BLaER1 treated with 17β-estradiol and CSF1 and Interleukin-3, amounts not matched to agents 10 nM and 100 nM (cell line): Measurements from ENCODE around the gene TMTC2.

Experiments used
- H3K27ac ChIP-seq, 11 experiments: shearing (Covaris generic); formaldehyde crosslinking; 2 replicates each; pipeline ENCODE4 v1.8.1; 2022
- H3K27me3 ChIP-seq, 11 experiments: shearing (Covaris generic); formaldehyde crosslinking; 2 replicates each; pipeline ENCODE4 v1.8.1; 2022
- H3K36me3 ChIP-seq, 11 experiments: shearing (Covaris generic); formaldehyde crosslinking; 2 replicates each; pipeline ENCODE4 v1.8.1; 2022
- H3K4me1 ChIP-seq, 10 experiments: shearing (Covaris generic); formaldehyde crosslinking; 2 replicates each; pipeline ENCODE4 v1.8.1; 2022
- H3K4me2 ChIP-seq, 11 experiments: shearing (Covaris generic); formaldehyde crosslinking; 2 replicates each; pipeline ENCODE4 v1.8.1; 2022
- H3K4me3 ChIP-seq, 10 experiments: shearing (Covaris generic); formaldehyde crosslinking; 2 replicates each; pipeline ENCODE4 v1.8.1; 2022
- H3K9ac ChIP-seq, 11 experiments: shearing (Covaris generic); formaldehyde crosslinking; 2 replicates each; pipeline ENCODE4 v1.8.1; 2022
- H3K9me3 ChIP-seq, 11 experiments: shearing (Covaris generic); formaldehyde crosslinking; replicated peaks in 1 of 11; 2 replicates each; pipeline ENCODE4 v1.8.1; 2022
- H4K20me1 ChIP-seq, 11 experiments: shearing (Covaris generic); formaldehyde crosslinking; 2 replicates each; pipeline ENCODE4 v1.8.1; 2022
- Cebpa-rat ChIP-seq, 11 experiments: shearing (Covaris generic); IDR thresholded peaks; 2 replicates each; pipeline ENCODE4 v1.8.1; 2022

TMTC2 gene

GRCh38 chr12:82690006-82690405 lies 3.3 kb downstream of the TMTC2 start:
- no peak for TF ChIP-seq Cebpa-rat (IDR thresholded peaks at IDR 0.05)
- no peaks in the 10 kb centered on the region for H3K9me3 ChIP-seq
- peaks cover 0 to 18% (median 14%) of the 10 kb centered on the region in 11 experiments; a peak in 14 of 22 replicates for H3K27me3 ChIP-seq
- H3K4me3 ChIP-seq, result no peak overlapping the region
- no peak overlapping the region for H3K9ac ChIP-seq
- H3K4me1 ChIP-seq, result peaks cover 6 to 18% (median 10%) of the 10 kb centered on the region in 10 experiments; a peak in 17 of 20 replicates
- H3K36me3 ChIP-seq, result peaks cover 0 to 6% (median 0%) of the 10 kb centered on the region in 11 experiments; a peak in 1 of 22 replicates
- no peak overlapping the region for H3K27ac ChIP-seq
- 0 out of 22 replicates have a peak, but pooled peaks cover 0 to 6% (median 0%) of the 10 kb centered on the region in 11 experiments for H4K20me1 ChIP-seq
- H3K4me2 ChIP-seq, result no peak overlapping the region

DNA sequence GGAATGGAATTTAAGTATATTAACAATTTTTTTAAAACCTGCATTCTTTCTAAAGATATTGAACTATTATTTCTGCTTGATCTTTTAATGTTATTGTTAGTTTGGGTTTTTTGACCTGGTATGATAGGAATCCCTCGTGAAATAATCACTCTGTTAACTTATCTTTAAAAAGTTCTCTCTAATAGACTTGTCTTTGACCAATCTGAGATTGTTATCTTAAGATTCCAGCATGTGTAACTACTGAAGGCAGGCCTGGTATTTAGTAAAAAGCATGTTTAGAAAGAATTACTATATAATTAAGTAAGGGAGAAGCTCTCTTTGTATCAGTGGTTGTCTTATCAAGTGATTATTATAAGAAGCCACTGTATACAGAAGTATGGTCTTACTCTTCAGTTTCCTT lies 4.8 kb downstream of the TMTC2 start:
- H3K4me1 ChIP-seq, result peaks cover 0 to 14% (median 10%) of the 10 kb centered on the region in 10 experiments; a peak in 13 of 20 replicates
- peaks cover 0 to 18% (median 14%) of the 10 kb centered on the region in 11 experiments; a peak in 14 of 22 replicates for H3K27me3 ChIP-seq
- H3K9ac ChIP-seq, result no peak overlapping the region
- H3K36me3 ChIP-seq, result peaks cover 0 to 6% (median 0%) of the 10 kb centered on the region in 11 experiments; a peak in 1 of 22 replicates
- H3K27ac ChIP-seq, result no peak overlapping the region
- no peak overlapping the region for H3K4me2 ChIP-seq
- TF ChIP-seq Cebpa-rat (IDR thresholded peaks at IDR 0.05), result no peak
- 0 out of 22 replicates have a peak, but pooled peaks cover 0 to 6% (median 0%) of the 10 kb centered on the region in 11 experiments for H4K20me1 ChIP-seq
- no peak overlapping the region for H3K4me3 ChIP-seq
- no peaks in the 10 kb centered on the region for H3K9me3 ChIP-seq

- H3K27ac ChIP-seq, result no peak overlapping the region
- no peak for TF ChIP-seq Cebpa-rat (IDR thresholded peaks at IDR 0.05)
- no peak overlapping the region for H3K4me3 ChIP-seq
- H3K27me3 ChIP-seq, result no peaks in the 10 kb centered on the region
- H3K4me2 ChIP-seq, result no peak overlapping the region
- no peaks in the 10 kb centered on the region for H4K20me1 ChIP-seq
- H3K9me3 ChIP-seq, result no peaks in the 10 kb centered on the region
- H3K36me3 ChIP-seq, result peaks cover 0 to 6% (median 0%) of the 10 kb centered on the region in 11 experiments; a peak in 1 of 22 replicates
- H3K9ac ChIP-seq, result no peak overlapping the region
- H3K4me1 ChIP-seq, result no peaks in the 10 kb centered on the region
Observed at GRCh38 chr12:82694276-82694675, 7.6 kb downstream of the TMTC2 start.

DNA sequence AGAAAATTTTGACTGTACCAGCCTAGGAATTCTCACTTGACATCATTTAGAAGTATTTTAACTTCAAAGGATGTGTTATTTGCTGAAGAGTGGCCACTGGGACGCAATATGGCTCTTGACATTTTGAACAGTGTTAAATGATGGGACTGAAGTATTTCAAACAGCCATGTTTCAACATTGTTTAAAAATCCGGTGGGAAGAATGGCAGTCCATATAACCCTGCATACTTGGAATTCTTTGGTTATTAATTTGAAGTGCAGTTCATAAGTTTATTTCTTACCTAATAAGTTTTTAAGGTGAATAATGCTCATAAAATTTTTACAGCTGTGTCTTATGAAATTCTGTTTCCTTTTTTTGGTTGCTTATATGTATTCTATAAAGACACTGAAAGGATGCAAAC lies 8.3 kb downstream of the TMTC2 start:
- Histone ChIP-seq H3K4me2 (no peak overlapping the region), H3K4me3 (no peak overlapping the region), H3K9ac (no peak overlapping the region), H3K27me3 (no peaks in the 10 kb centered on the region), H3K36me3 (peaks cover 0 to 6% (median 0%) of the 10 kb centered on the region in 11 experiments; a peak in 1 of 22 replicates), H3K27ac (no peak overlapping the region), H4K20me1 (no peaks in the 10 kb centered on the region), H3K4me1 (no peaks in the 10 kb centered on the region), H3K9me3 (no peaks in the 10 kb centered on the region)
- no peak for TF ChIP-seq Cebpa-rat (IDR thresholded peaks at IDR 0.05)

DNA sequence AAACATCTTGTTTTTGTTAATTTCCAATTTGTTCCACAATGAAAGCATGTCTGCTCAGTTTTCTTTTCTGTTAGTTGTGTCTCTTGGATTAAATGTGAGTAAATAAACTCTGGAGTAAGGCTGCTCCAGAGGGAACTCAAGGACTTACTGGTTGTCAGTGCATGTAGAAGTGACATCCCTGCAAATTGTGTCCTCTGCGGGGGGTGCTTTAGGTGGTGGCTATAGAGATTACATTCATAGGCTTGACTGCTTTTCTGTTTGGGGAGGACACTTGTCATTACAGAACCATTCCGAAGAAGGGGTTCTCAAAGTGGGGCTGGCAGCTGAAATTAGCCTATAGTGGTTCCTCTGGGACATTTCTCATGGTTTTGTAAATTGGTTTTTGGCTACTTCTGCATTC lies 8.8 kb downstream of the TMTC2 start:
- Histone ChIP-seq H4K20me1 (no peaks in the 10 kb centered on the region), H3K4me3 (no peak overlapping the region)
- TF ChIP-seq Cebpa-rat (IDR thresholded peaks at IDR 0.05), result no peak

GRCh38 chr12:82696543-82696942 lies 9.8 kb downstream of the TMTC2 start:
- H3K27me3 ChIP-seq, result no peaks in the 10 kb centered on the region
- peaks cover 0 to 6% (median 0%) of the 10 kb centered on the region in 11 experiments; a peak in 1 of 22 replicates for H3K36me3 ChIP-seq
- no peak overlapping the region for H3K4me2 ChIP-seq
- no peaks in the 10 kb centered on the region for H3K9me3 ChIP-seq
- H3K4me3 ChIP-seq, result no peak overlapping the region
- H3K4me1 ChIP-seq, result no peaks in the 10 kb centered on the region
- H3K27ac ChIP-seq, result no peak overlapping the region
- TF ChIP-seq Cebpa-rat (IDR thresholded peaks at IDR 0.05), result no peak
- H4K20me1 ChIP-seq, result no peaks in the 10 kb centered on the region
- no peak overlapping the region for H3K9ac ChIP-seq

More for the DNA sequence above, 8.8 kb downstream of the TMTC2 start:
- Histone ChIP-seq H3K27ac (no peak overlapping the region), H3K9ac (no peak overlapping the region), H3K9me3 (no peaks in the 10 kb centered on the region), H3K4me2 (no peak overlapping the region), H3K27me3 (no peaks in the 10 kb centered on the region), H3K4me1 (no peaks in the 10 kb centered on the region), H3K36me3 (peaks cover 0 to 6% (median 0%) of the 10 kb centered on the region in 11 experiments; a peak in 1 of 22 replicates)

DNA sequence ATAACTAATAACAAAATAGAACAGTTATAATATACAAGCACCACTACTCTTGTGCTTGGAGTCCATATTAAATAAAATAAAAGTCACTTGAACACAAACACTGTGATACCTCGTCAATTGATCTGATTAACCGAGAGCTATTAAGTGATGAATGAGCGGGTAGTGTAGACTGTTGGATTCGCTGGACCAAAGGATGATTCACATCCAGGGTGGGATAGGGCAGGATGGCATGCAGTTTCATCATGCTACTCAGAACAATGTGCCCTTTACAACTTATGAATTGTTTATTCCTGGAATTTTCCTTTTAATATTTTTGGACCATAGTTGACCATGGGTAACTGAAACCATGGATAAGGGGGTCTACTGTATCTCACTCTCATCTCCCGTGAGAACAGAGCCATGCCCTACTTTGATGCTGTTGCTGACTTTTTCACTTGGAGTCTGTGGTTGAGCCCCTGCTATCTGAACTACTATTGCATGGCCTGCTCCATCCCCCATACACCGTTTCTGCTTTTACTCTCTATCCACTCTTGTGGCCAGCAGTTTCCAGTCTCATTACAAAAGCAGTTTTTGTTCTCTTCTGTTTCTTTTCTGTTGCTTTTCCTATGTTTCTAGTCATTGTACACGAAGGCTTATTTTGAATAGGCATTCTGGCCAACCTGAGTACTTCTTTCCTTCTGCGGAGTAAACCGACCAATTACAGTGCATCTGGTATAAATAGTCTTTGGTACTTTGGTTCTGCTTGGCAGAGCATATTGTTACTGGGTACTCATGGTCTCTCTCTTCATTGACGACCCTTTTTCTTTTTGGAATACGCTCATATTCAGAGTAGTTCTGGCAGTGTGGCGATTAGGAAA lies 12.2 kb downstream of the TMTC2 start:
- Histone ChIP-seq H3K27me3 (no peaks in the 10 kb centered on the region), H3K27ac (no peak overlapping the region), H3K4me3 (no peak overlapping the region), H3K4me2 (no peak overlapping the region), H3K9ac (no peak overlapping the region), H3K9me3 (no peaks in the 10 kb centered on the region), H3K4me1 (no peaks in the 10 kb centered on the region), H4K20me1 (no peaks in the 10 kb centered on the region), H3K36me3 (no peaks in the 10 kb centered on the region)
- TF ChIP-seq Cebpa-rat (IDR thresholded peaks at IDR 0.05), result no peak

DNA sequence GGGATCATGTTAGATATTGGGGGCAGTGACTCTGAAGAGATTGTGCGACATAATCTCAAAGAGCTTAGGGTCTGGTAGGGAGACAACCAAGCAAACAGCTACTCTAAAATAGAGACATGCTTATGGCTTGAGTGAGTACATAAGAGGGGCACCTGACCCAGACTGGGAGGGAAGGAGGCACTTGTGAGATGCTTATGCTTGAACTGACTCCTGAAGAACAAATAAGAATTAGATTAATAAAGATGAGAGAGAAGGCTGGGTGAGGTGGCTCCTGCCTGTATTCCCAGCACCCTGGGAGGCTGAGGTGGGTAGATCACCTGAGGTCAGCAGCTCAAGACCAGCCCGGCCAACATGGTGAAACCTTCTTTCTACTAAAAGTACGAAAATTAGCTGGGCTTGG lies 19.1 kb downstream of the TMTC2 start:
- no peaks in the 10 kb centered on the region for H3K9me3 ChIP-seq
- H3K4me3 ChIP-seq, result no peak overlapping the region
- H3K36me3 ChIP-seq, result no peaks in the 10 kb centered on the region
- no peak overlapping the region for H3K9ac ChIP-seq
- no peaks in the 10 kb centered on the region for H4K20me1 ChIP-seq
- H3K4me2 ChIP-seq, result no peak overlapping the region
- TF ChIP-seq Cebpa-rat (IDR thresholded peaks at IDR 0.05), result no peak
- no peaks in the 10 kb centered on the region for H3K4me1 ChIP-seq
- no peaks in the 10 kb centered on the region for H3K27me3 ChIP-seq
- H3K27ac ChIP-seq, result no peak overlapping the region

DNA sequence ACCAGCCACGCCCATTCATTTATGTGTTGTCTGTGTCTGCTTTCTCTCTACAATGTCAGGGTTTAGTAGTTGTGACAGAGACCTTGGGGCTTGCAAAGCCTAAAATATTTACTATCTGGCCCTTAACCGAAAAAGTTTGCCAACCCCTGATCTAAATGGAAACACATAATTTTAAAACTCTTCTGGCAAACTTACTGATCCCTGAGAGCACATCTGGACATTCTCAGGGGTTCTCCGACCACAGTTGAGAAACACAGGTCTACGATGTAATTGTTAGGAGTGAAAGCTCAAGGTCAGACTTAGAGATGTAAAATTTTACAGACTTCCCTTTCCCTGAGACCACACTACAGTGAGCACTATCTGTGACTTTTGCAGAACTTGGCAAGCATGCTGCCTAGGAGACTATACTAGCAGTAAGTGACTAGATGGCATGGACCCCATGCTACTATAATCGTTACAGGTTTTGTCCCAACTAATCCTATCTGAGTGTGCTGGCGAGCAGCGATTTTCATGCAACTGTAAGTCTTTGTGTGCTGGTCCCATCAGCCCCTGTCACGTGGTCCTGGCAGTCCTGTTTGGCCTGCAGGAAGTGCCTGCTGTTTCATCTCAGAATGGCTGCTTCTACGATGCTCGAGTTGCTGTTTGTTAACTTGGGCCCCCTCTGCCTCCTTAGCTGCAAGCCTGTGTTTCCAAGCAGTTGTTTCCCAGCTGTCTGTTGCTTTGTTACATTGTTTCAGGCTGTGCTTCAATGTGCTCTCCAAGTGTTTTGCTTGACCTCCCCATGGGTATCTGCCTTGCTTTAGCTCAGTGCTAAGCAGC lies 21.6 kb downstream of the TMTC2 start:
- H3K27me3 ChIP-seq, result no peaks in the 10 kb centered on the region
- H3K4me3 ChIP-seq, result no peak overlapping the region
- no peaks in the 10 kb centered on the region for H3K4me1 ChIP-seq
- no peak overlapping the region for H3K9ac ChIP-seq
- no peak overlapping the region for H3K4me2 ChIP-seq
- no peak overlapping the region for H3K27ac ChIP-seq
- no peak for TF ChIP-seq Cebpa-rat (IDR thresholded peaks at IDR 0.05)
- H3K36me3 ChIP-seq, result no peaks in the 10 kb centered on the region
- H4K20me1 ChIP-seq, result no peaks in the 10 kb centered on the region
- H3K9me3 ChIP-seq, result peaks cover 0 to 16% (median 5%) of the 10 kb centered on the region in 11 experiments; a peak in 6 of 22 replicates
